Fibroblast of upper back skin (primary cell): ENCODE results near the gene RNF130.
"Not testable (repeated sequence)": the region's sequence is repeated elsewhere in the genome, so short reads cannot be mapped to it uniquely, and the experiment has no call there.

Experiments used
- DNase-seq: peaks from one replicate; pipeline ENCODE4 v3.0.0-alpha.2; 2013

RNF130 gene

DNA sequence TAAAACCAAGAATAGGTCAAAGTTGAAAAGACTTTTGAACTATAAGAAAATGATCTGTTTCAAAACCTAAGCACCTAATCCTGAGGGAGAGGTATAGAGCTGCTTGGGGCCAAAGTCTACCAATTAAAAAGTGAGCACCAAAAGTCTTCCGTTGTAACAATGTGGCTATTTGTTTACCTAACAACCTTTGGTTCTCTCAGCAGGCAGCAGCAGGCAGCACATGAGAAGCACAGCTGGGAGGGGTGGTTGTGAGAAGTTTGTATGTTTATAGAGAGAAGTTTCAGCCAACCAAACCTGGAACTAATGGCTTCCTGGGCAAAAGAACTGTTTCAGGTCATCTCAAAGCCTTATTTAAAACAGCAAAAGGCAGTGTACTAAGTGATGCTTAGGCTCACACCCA is 104.1 kb downstream of the RNF130 start:
- DNase-seq, result no peak

DNA sequence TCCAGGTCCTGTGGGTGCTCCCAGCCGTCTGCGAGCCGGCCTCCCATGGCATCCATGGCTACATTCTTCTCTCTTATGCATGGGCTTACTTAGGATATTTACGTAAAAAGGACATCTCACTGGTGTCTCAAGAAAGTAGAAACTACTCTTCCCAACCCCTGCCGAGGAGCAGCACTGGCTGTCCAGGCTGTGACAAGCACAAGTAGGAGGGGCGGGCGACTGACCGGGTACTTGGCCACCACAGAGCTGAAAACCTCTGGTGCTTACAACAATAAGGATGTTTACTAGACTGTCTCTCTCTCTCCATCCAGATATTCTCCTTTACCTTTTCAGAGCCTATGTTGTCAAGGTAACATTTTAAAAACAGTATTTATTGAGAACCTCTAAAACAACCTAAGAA is 107.5 kb downstream of the RNF130 start:
- DNase-seq, result no peak

- DNase-seq, result no peak
These were observed 108.2 kb downstream of the RNF130 start for GRCh38 chr5:179963375-179963774.

GRCh38 chr5:179960204-179960831 is 111.2 kb downstream of the RNF130 start:
- no peak for DNase-seq

- no peak for DNase-seq
These were observed 111.9 kb downstream of the RNF130 start for GRCh38 chr5:179959641-179960040.

- DNase-seq, result not testable (repeated sequence)
These were observed 112.4 kb downstream of the RNF130 start for GRCh38 chr5:179959118-179959517.

- no peak for DNase-seq
These were observed 115.9 kb downstream of the RNF130 start for GRCh38 chr5:179955630-179956029.

GRCh38 chr5:179955062-179955461 is 116.5 kb downstream of the RNF130 start:
- no peak for DNase-seq

- DNase-seq, result peak; percentile 19
These were observed 117.1 kb downstream of the RNF130 start for GRCh38 chr5:179954434-179954833.

DNA sequence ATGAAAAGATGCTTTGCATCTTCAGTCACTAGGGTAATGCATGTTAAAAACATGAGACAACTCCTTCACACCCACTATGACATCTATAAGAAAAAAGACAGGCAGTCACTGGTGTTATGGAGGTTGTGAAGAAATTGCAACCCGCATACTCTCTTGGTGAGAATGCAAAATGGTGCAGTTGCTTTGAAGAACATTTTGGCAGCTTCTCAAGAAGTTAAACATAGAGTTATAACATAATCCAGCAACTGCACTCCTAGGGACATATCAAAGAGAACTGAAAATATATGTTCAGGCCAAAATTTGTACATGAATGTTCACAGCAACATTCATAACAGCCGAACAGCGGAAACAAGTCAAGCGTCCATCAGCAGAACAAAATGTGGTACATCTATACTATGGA is 117.6 kb downstream of the RNF130 start:
- no peak for DNase-seq

GRCh38 chr5:179936976-179937681 is 134.4 kb downstream of the RNF130 start:
- DNase-seq, result no peak

GRCh38 chr5:179930788-179931473 is 140.6 kb downstream of the RNF130 start:
- no peak for DNase-seq

DNA sequence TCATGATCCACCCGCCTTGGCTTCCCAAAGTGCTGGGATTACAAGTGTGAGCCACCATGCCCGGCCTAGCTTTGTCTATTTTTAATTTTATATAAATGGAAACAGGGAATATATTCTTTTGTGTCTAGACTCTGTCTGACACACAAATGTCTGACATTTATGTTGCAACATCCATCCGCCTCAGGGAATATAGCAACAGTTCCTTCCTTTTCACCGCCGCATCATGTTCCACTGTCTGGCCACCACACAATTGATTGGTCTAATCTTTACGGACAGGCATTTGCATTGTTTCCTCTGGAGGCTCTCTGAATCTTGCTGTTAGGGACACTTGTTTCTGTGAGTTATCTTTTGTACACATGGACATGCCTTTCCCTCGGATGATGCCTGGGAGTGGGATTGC is 143.7 kb downstream of the RNF130 start:
- DNase-seq, result no peak

DNA sequence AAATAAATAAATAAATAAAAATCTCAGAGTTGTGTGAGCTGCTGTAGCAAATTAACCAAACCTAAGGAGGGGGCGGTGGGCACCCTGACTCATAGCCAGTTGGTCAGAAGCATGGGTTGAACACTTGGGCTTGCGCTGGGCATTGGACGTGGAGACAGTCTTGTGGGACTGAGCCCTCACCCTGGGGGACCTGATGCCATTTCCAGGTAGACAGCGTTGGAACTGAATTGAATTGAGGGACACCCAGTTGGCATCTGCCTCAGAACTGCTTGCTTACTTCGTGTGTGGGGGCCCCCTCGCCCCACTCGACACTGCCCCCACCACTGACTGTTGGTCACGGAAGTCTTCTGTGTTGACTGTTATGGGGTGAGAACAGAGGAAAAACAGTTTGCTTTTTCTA is 144.9 kb downstream of the RNF130 start:
- DNase-seq, result no peak

- no peak for DNase-seq
These were observed 148.1 kb downstream of the RNF130 start for GRCh38 chr5:179923436-179923835.

DNA sequence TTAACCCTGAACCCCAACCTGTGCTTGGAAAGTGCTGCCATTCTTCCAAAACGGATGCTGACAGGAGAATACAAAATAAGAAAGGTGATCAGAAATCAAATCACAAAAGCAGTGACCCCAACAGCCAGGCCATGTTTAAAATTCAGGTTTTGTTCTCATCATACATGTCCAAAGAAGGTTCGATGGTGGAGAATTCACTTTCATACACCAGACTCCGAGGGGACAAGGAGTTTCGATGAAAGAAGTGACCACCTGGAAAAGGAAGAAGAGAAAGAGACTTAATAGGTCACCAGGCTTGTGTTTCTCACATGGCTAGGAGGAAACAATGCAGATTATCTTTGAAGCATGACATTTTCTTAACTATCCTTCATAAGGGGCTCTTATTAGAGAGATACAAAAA is 151.4 kb downstream of the RNF130 start:
- DNase-seq, result no peak

DNA sequence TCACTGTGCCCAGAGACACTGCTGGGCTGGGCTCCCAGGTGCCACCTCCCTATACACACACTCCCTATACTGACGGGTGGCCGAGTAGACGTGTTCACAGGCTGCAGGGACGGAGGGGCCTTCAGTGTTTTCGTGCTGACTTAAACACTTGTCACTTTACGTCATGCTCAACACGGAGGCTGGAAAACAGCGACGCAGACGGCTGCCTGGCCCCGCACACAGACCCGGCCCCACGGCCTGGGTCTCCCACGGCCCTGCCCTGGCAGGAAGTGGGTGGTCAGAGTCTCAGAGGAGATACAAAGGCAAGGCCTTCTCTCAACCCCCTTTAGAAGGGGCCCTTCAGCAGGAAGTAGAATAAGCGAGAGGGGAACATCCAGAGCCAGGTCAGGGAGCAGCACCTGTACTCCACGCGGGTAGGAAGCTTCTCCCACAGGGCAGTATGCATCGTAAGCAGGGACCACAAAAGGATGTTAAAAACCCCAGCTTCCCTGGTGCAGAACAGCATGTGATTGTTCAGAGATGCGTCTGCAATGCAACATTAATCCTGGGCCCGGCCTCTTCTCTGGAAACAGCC is 152.0 kb downstream of the RNF130 start:
- DNase-seq, result no peak

DNA sequence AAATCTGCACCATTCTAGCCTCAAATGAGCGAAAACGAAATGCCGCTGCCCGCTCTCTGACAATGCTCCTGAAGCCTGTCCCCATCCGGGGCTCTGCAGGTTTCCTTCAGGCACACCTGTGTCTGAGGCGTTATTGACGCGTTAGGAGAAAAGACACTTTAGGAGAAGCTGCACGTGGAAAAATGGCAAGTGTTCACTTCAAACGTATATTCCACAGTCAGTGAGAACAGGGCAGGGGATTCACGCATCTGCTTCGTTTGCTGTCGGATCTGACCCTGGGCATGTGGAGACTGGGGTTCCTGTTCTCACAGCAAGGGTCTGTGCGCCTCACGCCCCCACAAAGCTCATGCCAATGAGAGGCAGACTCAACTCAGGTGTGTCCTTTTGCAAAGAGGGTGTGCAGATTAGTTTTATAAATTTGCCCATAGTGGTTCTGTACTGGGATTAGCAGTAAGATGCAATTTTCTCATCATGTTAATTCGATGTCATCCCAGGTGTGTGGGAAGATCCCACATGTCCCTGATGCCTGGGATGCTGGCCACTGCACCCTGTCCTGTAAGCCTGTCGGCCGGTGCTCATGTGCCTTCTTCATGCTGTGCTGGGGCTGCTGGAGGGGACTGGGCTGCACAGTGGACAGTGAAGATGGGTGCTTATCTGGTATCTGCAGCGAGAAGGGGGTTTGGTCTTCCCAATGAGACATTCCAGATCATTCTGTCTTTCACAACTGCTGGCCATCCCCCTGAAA is 152.6 kb downstream of the RNF130 start:
- DNase-seq, result no peak

GRCh38 chr5:179916523-179916922 is 155.0 kb downstream of the RNF130 start:
- DNase-seq, result no peak

- DNase-seq, result no peak
These were observed 156.1 kb downstream of the RNF130 start for GRCh38 chr5:179915406-179915935.

DNA sequence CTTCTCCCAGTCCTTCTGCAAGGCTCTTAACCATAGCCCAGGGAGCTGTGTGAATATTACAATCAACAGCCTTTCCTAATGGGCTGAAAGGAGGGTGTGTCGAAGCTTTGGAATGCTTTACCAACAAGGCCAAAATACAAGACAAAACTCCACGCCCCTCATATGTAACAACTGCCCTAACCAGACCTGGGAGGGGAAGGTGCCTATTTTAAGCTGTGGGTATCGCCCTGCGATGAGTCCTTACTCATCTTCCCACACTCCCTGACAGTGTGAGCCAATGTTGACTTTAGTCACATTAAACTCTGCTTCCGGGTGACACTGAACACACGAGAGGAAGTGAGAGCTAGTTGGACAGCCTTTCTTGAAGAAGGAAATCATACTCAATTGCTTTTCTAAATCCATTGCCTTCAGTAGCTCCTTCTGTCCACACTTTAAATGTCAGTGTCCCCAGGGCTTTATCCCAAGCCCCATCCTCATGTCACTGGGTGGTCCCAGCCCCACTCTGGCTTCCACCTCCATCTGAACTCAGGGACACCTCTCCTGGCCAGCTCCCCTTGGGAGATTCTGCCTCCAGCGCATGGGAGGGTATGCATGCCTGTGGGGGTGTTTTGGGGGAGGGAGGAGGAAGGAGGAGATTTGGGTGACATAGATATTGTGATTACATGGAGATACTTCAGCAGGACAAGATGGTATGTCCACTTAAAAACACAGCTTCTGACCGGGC is 157.4 kb downstream of the RNF130 start:
- peak; percentile 14 for DNase-seq

GRCh38 chr5:179913461-179913860 is 158.1 kb downstream of the RNF130 start:
- no peak for DNase-seq
